Right lobe of liver (tissue), 4 donors: Measurements from ENCODE around the gene CPA3.

Source experiments
- POLR2A ChIP-seq: fragments of 450-650 bp; IDR thresholded peaks from one replicate; pipeline ENCODE4 v1.6.1; 2017; ENCODE audit warnings: antibody characterized with exemption, mild to moderate bottlenecking
- TF ChIP-seq, protein P1 (sequence below), 4 donors: fragments of 200-600 bp in 3 of 4; fragments of 450-650 bp in 1 of 4; IDR thresholded peaks; one replicate each; pipeline versions ENCODE4 v1.5.1 to v1.8.0; 2016 to 2022; ENCODE audit warnings: antibody characterized with exemption in 4 of 4, mild to moderate bottlenecking in 2 of 4
- donor health status: DM: no; HTN: no; CAD: no.
- donor health status: DM: no; HTN: no; CAD: no.
- donor health status: DM: no; HTN: yes; CAD: no.

DNA sequence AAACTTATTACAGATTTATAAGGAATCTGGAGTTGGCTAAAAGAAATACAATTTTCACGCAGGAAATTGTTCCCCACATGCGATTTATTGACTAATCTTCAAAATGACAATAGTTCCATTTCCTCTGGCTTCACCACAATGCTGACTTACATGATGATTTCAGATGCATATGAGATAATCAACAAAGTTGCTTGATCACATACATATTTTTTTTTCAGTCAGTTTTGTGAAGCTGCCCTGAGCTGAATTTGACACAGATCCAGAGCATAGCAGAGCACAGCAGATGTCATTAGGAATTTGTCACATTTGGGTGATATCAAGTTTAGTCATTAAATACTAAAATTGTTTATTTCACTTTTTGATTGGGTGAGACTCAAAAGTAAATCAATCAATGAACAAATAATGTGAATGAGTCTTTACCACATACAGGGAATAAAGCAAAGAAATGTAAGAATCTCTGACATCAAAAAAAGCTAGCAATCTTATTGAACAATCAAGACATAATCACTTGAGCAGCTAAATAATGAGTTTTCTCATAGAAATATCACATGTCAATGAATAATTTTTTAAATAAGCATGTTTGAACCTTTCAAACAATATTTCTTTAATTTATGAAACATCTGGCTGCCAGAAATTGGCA, 19.2 kb upstream of the CPA3 start:
- TF ChIP-seq, protein P1, sequence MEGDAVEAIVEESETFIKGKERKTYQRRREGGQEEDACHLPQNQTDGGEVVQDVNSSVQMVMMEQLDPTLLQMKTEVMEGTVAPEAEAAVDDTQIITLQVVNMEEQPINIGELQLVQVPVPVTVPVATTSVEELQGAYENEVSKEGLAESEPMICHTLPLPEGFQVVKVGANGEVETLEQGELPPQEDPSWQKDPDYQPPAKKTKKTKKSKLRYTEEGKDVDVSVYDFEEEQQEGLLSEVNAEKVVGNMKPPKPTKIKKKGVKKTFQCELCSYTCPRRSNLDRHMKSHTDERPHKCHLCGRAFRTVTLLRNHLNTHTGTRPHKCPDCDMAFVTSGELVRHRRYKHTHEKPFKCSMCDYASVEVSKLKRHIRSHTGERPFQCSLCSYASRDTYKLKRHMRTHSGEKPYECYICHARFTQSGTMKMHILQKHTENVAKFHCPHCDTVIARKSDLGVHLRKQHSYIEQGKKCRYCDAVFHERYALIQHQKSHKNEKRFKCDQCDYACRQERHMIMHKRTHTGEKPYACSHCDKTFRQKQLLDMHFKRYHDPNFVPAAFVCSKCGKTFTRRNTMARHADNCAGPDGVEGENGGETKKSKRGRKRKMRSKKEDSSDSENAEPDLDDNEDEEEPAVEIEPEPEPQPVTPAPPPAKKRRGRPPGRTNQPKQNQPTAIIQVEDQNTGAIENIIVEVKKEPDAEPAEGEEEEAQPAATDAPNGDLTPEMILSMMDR (IDR thresholded peaks at IDR 0.05): no peak
- no peak for TF ChIP-seq POLR2A
